ENCODE data around the gene DCTD.
A peak's percentile ranks its signal among the peaks of the same experiment; 100 is the strongest.

DNA sequence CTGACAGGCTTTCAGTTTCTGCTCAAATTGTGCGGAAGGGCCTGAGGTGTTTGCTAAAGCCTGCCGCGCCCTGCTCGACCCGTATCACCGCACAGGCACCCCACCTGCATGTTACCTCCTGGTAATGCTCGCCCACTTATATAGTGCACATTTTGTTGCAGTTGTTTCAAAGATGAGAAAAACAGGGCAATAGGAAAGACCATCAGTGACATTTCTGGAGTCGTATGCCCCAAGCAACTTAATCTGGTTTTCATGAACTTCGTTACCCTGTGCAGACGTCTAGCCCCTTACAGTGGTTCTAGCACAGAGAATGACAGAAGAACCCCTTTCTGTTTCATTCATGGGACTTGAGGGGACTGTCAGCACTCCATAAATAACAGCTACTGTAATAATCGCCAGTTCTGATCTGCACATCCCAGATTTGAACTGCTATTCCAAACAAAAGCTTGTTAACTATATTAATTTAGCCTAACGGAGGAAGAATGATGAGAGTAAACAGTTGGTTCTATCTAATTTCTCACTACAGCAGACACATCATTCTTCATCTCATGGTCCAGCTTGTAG is 940 bp upstream of the DCTD start:
- peak; percentile 30 for TF ChIP-seq CTCF (conservative IDR thresholded peaks at IDR 0.05)
- TF ChIP-seq ZFX (IDR thresholded peaks at IDR 0.05): no peak

Data from C4-2B (cell line).